Stimulated activated CD8-positive, alpha-beta memory T cell treated with anti-CD3 and anti-CD28 coated beads, Interleukin-4, amount 100 ng/mL, for 1 hour (primary cell): ENCODE measurements around the gene SNX30.

ENCODE experiments used
- DNase-seq, 2 donors: peaks; one replicate each; pipeline ENCODE4 v3.0.0-alpha.2; 2020; ENCODE audit warnings: low read depth in 2 of 2, low spot score in 1 of 2

SNX30 gene

DNA sequence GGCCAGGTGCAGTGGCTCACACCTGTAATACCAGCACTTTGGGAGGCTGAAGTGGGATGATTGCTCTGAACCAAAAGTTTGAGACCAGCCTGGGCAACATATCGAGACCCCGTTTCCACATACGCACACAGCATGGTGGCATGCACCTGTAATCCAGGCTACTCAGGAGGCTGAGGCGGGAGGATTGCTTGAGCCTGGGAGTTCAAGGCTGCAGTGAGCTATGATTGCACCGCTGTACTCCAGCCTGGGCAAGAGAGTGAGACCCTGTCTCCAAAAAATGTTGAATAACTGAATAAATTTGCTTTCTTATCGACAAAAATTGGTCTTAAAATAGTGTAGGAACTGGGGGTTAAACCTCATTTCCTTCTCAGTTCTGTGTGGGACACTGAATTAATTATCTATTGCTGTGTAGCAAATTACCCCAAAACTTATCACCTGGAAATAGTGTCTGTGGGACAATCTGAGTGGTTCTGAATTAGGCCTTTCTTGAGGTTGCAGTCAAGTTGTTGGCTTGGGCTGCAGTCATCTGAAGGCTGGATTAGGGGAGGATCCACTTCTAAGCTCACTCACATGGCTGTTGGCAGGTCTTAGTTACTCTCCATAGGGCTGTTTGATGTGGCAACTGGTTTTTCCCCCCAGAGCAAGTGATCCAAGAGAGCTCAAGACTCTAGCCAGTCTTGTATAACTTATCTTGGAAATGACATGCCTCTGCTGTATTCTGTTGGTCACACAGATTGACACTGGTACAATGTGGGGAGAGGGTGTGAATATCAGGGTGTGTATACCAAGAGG, 2.0 kb downstream of the SNX30 start:
- DNase-seq, result no peak

- no peak for DNase-seq
Measured at GRCh38 chr9:112753725-112754124, 3.2 kb downstream of the SNX30 start.

DNA sequence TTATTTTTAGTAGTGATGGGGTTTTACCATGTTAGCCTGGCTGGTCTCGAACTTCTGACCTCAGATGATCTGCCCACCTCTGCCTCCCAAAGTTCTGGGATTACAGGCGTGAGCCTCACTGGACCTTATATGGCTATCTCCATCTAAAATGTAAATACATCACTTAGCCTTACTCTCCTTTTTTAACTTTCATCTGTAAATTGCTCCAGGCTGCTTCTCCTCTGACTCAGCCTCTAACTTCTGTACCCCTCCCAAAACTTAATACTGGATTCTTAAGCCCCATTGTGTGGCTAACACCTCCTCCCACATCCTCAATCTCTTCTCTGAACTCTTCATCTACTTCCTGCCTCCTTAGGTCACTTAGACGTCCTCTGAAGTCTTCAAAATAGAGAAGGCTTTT, 4.0 kb downstream of the SNX30 start:
- no peak for DNase-seq

GRCh38 chr9:112755016-112755427, 4.5 kb downstream of the SNX30 start:
- no peak for DNase-seq

DNA sequence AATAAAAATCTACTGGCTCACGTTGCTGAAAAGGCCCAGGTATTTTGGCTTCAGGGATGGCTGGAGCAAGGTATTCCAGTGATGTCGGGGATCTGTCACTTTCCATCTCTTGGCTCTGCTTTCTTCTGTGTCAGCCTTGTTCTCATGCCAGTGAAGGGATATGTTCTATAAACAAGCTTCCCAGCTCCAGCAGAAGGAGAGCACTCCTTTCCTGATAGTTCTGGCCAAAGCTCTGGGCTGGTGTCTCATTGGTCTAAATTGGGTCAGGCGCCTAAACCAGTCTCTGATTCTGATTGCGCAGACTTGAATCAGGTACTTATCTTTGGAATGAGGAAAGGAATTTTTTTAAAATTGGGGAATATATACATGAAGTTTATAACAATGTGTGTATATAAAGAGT, 5.1 kb downstream of the SNX30 start:
- no peak for DNase-seq

DNA sequence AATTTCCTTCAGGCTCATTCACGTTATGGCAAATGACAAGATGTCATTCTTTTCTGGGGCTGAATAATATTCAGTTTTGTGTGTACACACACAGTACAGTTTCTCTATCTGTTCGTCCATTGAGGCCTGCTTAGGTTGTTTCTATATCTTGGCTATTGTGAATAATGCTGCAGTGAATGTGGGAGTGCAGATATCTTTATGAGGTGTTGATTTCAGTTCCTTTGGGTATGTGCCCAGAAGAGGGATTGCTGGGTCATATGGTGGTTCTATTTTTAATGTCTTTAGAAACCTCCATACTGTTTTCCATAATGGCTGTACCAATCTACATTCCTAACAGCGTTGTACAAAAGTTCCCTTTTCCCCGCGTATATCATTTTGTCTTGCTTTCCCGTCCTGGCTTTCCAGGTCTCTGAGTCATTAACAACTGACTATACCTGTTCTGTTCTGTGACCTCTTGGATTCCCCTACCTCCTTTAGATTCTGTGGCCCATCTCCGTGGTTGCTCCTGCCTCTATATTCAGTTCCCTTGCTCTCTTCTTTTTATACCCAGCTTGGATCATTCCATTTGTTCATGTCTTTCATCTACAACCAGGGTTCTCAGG, 6.8 kb downstream of the SNX30 start:
- DNase-seq, result no peak

GRCh38 chr9:112757940-112758339, 7.4 kb downstream of the SNX30 start:
- no peak for DNase-seq

DNA sequence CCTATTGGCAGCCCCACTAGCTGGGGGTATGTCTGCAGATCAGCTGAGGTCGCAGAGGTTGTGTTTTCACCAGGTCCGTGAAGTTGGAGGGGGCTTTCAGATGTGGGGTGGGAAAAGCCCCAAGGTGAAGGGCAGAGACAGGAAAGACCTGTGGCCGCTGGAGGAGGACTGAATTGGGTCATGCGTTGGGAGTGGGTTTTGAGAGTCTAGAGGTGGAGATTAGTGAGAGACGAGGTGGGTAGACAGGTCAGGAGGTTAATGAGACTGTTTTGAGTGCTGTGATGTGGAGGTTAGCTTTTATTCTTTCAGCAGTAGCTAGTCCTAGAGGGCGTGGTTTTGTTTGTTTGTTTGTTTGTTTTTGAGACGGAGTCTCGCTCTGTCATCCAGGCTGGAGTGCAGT, 10.3 kb downstream of the SNX30 start:
- no peak for DNase-seq

- no peak for DNase-seq
Measured at GRCh38 chr9:112761912-112762655, 11.5 kb downstream of the SNX30 start.

DNA sequence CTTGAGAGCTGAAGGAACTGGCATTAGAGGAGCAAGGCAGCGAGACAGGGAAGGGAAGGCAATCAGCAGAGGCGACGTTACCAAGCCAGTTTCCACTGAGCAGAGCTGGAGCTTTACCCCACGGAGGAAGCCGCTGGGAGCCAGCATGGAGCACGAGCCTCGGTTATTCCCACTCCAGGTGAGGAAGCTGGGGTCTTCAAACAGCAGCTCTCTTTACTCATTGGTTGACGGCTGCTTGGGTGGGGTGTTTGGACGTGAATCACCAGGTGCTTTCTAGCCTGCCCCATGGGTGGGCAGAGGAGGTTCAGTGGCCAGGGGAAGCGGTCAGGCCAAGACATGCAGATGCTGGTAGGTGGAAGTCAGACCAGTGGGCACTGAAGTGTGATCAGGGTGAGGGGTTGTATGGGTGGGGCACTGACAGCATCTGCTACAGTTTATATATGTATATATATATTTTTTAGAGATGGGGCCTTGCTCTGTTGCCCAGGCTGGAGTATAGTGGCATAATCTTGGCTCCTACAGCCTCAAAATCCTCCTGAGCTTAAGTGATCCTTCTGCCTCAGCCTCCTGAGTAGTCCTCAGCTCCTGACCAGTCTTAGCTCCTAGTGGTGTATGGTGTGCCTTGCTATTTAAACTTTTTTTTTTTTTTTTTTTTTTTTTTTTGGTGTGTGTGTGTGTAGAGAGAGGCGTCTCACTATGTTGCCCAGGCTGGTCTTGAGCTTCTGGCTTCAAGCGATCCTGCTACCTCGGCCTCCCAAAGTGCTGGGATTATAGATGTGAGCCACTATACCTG, 12.4 kb downstream of the SNX30 start:
- DNase-seq, result no peak

DNA sequence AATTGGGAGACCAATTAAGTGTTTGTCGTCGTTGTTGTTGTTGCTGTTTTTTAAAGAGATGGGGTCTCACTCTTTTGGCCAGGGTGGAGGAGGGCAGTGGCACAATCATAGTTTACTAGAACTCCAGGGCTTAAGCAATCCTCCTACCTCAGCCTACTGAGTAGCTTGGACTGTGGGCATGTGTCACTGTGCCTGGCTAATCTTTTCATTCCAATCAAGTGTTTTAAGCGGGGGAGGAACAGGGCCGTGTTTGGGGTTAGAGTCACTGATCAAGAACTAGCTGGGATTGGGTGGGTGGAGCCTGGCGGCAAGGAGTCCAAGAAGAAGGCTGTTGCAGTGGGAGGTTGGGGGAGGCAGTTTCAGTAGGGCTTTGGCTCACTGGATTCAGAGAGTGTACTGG, 13.8 kb downstream of the SNX30 start:
- no peak for DNase-seq

- no peak for DNase-seq
Measured at GRCh38 chr9:112764837-112765236, 14.3 kb downstream of the SNX30 start.

- no peak for DNase-seq
Measured at GRCh38 chr9:112765281-112765680, 14.7 kb downstream of the SNX30 start.

DNA sequence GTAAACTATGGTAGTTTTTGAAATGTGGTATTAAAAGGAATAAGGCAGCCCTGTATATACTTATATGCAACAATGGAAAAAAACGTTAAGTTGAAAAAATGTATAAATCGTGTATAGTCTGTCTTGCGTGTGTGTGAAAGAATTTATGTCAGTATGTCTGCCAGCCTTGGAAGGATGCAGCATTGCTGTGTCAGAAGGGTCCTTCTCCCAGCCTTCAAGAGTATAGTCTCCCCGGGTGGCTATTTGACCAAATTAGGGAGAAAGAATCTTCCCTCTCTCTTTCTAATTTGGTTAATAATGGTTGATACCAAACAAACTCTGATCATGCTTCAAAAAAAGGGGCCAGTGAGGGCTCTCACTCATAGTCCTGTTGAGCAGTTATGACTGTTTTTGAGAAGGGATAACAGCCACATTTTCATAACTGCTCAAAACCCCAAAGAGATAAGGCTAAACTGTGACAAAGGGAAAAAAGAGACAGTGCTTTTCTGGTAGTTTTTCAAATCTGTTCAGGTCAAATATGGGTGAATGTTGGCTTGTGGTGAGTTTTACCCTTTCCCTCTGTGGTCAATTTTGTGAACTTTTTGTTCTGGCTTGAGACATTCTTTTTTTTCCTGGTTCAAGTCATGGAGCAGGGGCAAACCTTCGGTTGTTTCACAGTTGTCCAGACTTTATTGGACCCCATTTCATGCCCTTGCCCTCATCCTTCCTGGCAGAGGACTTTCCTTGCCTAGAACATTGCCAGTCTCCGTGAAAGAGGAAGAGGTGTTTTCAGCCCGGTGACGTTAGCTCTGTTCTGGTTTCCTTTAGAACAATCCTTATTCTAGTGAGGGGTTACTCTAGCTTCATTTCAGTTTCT, 21.0 kb downstream of the SNX30 start:
- DNase-seq, result no peak

DNA sequence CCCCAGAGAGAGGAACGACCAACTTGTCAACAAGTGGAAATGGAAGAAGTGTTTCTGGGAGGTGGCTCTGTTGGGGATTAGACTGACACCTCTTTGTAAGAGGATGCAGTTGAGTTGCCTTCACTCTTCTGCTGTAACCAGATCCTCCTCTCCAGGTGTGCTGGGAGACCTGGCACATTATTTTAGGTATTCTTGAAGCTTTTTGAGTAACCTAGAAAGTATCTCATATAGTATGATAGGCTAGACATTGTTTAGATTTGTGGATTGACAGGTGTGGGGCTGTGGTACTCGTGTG, 21.6 kb downstream of the SNX30 start:
- DNase-seq, result no peak

- no peak for DNase-seq
Measured at GRCh38 chr9:112772551-112772950, 22.0 kb downstream of the SNX30 start.

DNA sequence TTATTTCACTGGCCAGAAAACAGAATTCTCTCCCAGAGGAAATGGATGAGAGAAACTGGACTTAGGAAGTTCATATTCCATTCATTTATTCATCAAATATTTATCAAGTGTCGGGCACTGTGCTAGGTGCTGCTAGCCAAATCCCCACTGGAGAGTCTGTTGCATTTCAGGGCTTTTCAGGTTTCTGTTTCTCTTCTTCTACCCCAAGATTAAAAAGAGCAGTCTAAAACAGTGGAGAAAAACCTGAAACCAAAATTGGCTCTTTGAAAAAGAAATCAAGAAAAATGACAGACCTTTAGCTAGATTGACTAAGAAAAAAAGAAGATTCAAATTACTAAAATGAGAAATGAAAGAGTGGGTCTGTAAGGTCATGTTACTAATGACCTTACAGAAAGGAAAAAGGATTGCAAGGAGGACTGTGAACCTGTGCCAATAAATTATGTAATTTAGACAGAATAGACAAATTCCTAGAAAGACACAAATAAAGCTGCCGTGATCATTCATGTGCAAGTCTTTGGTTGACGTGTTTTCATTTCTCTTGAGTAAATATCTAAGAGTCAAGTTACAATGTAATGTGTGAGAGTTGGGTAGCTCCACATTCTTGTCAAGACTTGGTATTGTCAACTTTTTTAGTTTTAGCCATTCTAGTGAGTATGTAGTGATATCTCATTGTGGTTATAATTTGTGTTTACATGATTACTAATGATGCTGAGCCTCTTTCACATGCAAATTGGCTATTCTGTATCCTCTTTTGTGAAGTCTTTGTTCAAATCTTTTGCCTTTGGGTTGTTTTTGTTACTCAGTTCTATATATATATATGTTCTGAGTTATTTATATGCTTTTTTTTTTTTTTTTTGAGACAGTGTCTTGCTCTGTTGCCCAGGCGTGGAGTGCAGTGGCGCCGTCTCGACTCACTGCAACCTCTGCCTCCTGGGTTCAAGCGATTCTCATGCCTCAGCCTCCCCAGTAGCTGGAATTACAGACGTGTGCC, 23.7 kb downstream of the SNX30 start:
- DNase-seq, result no peak

GRCh38 chr9:112777914-112778313, 27.4 kb downstream of the SNX30 start:
- DNase-seq, result no peak

- no peak for DNase-seq
Measured at GRCh38 chr9:112780450-112781036, 30.0 kb downstream of the SNX30 start.
